Erythroblast (primary cell): ENCODE results near the gene TMEM266.

ENCODE experiments used
- GATA1 ChIP-seq: IDR thresholded peaks from 2 replicates; pipeline ENCODE4 v1.6.1; 2011; ENCODE audit warnings: low read depth, mild to moderate bottlenecking, control low read depth, low read length, moderate library complexity
- POLR2A ChIP-seq: IDR thresholded peaks from 2 replicates; pipeline ENCODE4 v1.6.1; 2011; ENCODE audit warnings: mild to moderate bottlenecking, low read length

DNA sequence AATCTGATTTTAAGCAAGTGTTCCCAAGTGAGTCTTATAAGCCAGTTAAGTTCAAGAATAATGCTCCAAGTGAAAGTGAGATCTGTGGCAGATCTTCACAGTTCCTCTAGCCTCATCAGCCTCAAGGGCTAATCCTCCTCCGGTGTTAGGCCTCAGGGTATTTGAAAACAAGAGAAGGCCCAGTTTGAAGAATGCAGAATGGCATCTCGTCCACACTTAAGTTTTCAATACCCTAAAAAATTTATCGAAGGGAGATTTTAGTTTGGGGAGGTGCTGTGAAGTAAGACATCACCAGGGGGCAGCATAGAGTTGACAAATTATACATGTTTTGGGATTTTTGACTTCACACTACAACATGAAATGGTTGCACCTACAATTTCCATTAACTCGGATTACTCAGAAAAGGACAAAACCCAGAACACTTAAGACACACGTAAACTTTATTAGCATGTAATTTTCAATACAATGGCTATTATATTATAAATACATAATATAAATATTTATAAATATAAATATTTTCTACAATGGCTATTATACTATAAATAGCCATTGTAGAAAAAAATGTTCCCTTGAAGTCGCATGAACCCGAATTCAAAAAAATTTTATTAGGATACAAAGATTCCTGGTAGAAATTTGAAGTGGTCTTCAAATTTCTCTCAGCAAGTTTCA lies 2.3 kb upstream of the TMEM266 start:
- TF ChIP-seq POLR2A (no peak), GATA1 (no peak)
